ENCODE results near the gene NCAPD2. TPM values are rescaled to one million over a fixed set of nuclear protein-coding genes. Genes with fewer than 3 reads are reported as not detected.
A peak's percentile ranks its signal among the peaks of the same experiment; 100 is the strongest.

The NCAPD2 gene
- total RNA-seq, 1 donor from 2014 or later: 113 TPM

DNA sequence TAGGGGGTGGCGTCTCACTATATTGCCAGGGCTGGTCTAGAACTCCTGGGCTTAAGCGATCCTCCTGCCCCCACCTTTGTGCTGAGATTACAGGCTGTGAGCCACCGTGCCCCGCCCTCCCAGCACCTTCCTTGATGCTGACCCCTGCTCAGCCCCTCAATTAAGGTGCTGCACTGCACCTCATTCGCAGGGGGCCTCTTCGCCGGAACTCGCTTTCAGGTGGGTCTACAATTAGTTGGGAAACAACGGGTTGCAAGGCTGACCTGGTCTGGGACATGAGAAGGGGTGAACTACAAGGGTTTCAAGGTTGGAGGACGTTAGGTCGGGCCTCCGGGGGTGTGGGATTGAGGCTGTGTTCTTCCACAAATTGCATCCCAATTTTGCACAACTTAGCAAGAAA lies 75.4 kb downstream of the NCAPD2 start:
- H4K20me1 ChIP-seq (ENCODE audit: low read depth): peaks cover 8% of the 10 kb centered on the region
- peaks cover 64% of the 10 kb centered on the region for H3F3A ChIP-seq (ENCODE audit: low read depth)
- peaks cover 20% of the 10 kb centered on the region for H3K36me3 ChIP-seq
- no peak overlapping the region for H3K4me3 ChIP-seq
- no peak overlapping the region for H3K27ac ChIP-seq
- peaks cover 6% of the 10 kb centered on the region for H3K4me1 ChIP-seq
- no peaks in the 10 kb centered on the region for H3K27me3 ChIP-seq
- no peak overlapping the region for H2AFZ ChIP-seq (replicated peaks)
- H3K9ac ChIP-seq: no peak overlapping the region
- TF ChIP-seq EZH2 (IDR thresholded peaks at IDR 0.05) (no peak), EZH2phosphoT487 (IDR thresholded peaks at IDR 0.05) (no peak)
- TF ChIP-seq, protein P1, sequence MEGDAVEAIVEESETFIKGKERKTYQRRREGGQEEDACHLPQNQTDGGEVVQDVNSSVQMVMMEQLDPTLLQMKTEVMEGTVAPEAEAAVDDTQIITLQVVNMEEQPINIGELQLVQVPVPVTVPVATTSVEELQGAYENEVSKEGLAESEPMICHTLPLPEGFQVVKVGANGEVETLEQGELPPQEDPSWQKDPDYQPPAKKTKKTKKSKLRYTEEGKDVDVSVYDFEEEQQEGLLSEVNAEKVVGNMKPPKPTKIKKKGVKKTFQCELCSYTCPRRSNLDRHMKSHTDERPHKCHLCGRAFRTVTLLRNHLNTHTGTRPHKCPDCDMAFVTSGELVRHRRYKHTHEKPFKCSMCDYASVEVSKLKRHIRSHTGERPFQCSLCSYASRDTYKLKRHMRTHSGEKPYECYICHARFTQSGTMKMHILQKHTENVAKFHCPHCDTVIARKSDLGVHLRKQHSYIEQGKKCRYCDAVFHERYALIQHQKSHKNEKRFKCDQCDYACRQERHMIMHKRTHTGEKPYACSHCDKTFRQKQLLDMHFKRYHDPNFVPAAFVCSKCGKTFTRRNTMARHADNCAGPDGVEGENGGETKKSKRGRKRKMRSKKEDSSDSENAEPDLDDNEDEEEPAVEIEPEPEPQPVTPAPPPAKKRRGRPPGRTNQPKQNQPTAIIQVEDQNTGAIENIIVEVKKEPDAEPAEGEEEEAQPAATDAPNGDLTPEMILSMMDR (IDR thresholded peaks at IDR 0.05): no peak
- Mint-ChIP-seq H3K27me3 (ENCODE audit: insufficient read depth, low read depth) (no peaks in the 10 kb centered on the region), H3K4me1 (peaks cover 14% of the 10 kb centered on the region), H3K9me3 (peaks cover 2% of the 10 kb centered on the region), H3K4me3 (peak overlapping the region; percentile 99), H3K36me3 (peaks cover 40% of the 10 kb centered on the region), H3K27ac (no peak overlapping the region)
- H3K4me2 ChIP-seq: no peak overlapping the region
- DNase-seq (ENCODE audit: low spot score): no peak
- no peaks in the 10 kb centered on the region for H3K9me3 ChIP-seq (ENCODE audit: low read depth)
- peaks cover 32% of the 10 kb centered on the region for H3K79me2 ChIP-seq (ENCODE audit: low read depth)

DNA sequence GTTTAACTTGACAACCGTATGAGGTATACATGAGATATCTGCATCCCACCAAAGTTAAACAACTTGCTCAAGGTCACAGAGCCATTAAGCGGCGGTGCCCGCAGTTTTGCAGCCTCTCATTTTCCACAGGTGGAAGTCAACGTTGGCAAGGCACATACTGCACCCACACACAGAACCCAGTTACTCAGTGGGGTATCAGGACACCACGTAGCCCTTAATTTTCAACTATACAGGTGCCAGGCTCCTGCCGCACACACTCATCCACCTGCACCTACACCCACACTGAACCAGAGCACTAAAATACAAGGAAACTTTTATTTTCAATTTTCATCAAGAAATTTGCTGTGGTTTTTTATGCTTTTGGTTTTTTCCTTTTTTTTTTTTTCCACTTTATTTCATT lies 75.9 kb downstream of the NCAPD2 start:
- Histone ChIP-seq H3K9ac (no peak overlapping the region), H3K9me3 (ENCODE audit: low read depth) (no peaks in the 10 kb centered on the region), H3K36me3 (peaks cover 24% of the 10 kb centered on the region), H3K4me1 (peaks cover 6% of the 10 kb centered on the region), H3K4me2 (no peak overlapping the region), H4K20me1 (ENCODE audit: low read depth) (peaks cover 8% of the 10 kb centered on the region), H3K4me3 (no peak overlapping the region), H3K27me3 (no peaks in the 10 kb centered on the region), H3K27ac (no peak overlapping the region), H3F3A (ENCODE audit: low read depth) (peaks cover 64% of the 10 kb centered on the region), H3K79me2 (ENCODE audit: low read depth) (peaks cover 32% of the 10 kb centered on the region), H2AFZ (replicated peaks) (no peak overlapping the region)
- no peak overlapping the region for H3K27ac Mint-ChIP-seq
- peaks cover 2% of the 10 kb centered on the region for H3K9me3 Mint-ChIP-seq
- peaks cover 14% of the 10 kb centered on the region for H3K4me1 Mint-ChIP-seq
- TF ChIP-seq EZH2 (IDR thresholded peaks at IDR 0.05) (no peak), EZH2phosphoT487 (IDR thresholded peaks at IDR 0.05) (no peak)
- TF ChIP-seq, protein P1 (IDR thresholded peaks at IDR 0.05): no peak
- H3K4me3 Mint-ChIP-seq: peak overlapping the region; percentile 99
- H3K36me3 Mint-ChIP-seq: peaks cover 40% of the 10 kb centered on the region
- no peak for DNase-seq (ENCODE audit: low spot score)
- no peaks in the 10 kb centered on the region for H3K27me3 Mint-ChIP-seq (ENCODE audit: insufficient read depth, low read depth)

DNA sequence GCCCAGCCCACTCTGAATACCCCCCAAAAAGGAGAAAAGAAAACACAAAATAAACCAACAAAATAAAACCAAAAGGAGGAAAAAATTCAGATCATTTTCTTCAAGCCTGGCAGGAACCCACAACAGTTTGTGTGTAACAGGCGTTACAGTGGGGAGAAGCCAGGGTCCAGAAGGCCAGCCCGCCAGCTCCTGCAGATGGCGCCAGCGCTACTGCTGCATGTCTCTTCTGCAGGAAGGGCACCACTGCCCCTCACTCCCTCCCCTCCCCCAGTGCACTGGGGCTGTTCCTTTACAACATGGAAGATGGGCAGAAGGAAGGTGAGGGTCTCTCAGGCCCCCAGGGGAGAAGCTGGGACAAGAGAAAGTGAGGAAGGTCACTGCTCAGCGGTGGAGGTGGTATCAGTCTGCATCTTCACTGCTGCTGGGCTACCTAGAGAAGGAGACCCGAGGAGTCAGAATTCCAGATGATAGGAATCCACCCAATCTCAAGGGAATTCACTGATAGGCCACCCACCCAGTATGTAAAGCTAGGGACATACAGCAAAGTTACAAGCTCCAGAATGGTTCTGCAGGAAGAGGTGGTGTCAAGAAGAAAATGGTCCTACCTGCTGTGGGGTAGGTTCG lies 76.5 kb downstream of the NCAPD2 start:
- Mint-ChIP-seq H3K9me3 (peaks cover 2% of the 10 kb centered on the region), H3K4me3 (peak overlapping the region; percentile 99), H3K36me3 (peaks cover 41% of the 10 kb centered on the region), H3K27me3 (ENCODE audit: insufficient read depth, low read depth) (no peaks in the 10 kb centered on the region), H3K4me1 (peaks cover 14% of the 10 kb centered on the region), H3K27ac (no peak overlapping the region)
- H3F3A ChIP-seq (ENCODE audit: low read depth): peaks cover 65% of the 10 kb centered on the region
- no peak for TF ChIP-seq EZH2 (IDR thresholded peaks at IDR 0.05)
- TF ChIP-seq, protein P1 (IDR thresholded peaks at IDR 0.05): peak; percentile 71
- H3K4me2 ChIP-seq: no peak overlapping the region
- no peaks in the 10 kb centered on the region for H3K9me3 ChIP-seq (ENCODE audit: low read depth)
- H3K4me3 ChIP-seq: no peak overlapping the region
- no peaks in the 10 kb centered on the region for H3K27me3 ChIP-seq
- peaks cover 8% of the 10 kb centered on the region for H4K20me1 ChIP-seq (ENCODE audit: low read depth)
- H3K27ac ChIP-seq: no peak overlapping the region
- H3K79me2 ChIP-seq (ENCODE audit: low read depth): peaks cover 32% of the 10 kb centered on the region
- H3K36me3 ChIP-seq: peaks cover 24% of the 10 kb centered on the region
- H2AFZ ChIP-seq (replicated peaks): no peak overlapping the region
- DNase-seq (ENCODE audit: low spot score): peak; percentile 76
- H3K4me1 ChIP-seq: peaks cover 6% of the 10 kb centered on the region
- H3K9ac ChIP-seq: no peak overlapping the region

Data from neural progenitor cell (in vitro differentiated cells).